ENCODE results near the gene PKD2L2. TPM values are rescaled to one million over a fixed set of nuclear protein-coding genes. Genes with fewer than 3 reads are reported as not detected.

The PKD2L2 gene
- total and polyA plus RNA-seq, 10 of the 15 experiments (the other 5 are each of a cell fraction or from before 2014, with no cell fraction given), result 0.11 to 0.86 (median 0.26) TPM; not detected in 4

- Histone ChIP-seq H3K9ac (ENCODE audit: control insufficient read depth, insufficient read depth, low read length) (no peak overlapping the region), H4K20me1 (ENCODE audit: control insufficient read depth, insufficient read depth) (no peaks in the 10 kb centered on the region), H3K4me2 (ENCODE audit: control insufficient read depth, insufficient read depth) (no peak overlapping the region), H3K27ac (ENCODE audit: control insufficient read depth, insufficient read depth) (no peak overlapping the region), H3K4me3 (no peak overlapping the region), H3K4me1 (ENCODE audit: control insufficient read depth, insufficient read depth, low read length) (peaks cover 20% of the 10 kb centered on the region), H3K79me2 (ENCODE audit: control insufficient read depth, insufficient read depth, low read length) (no peaks in the 10 kb centered on the region; the same call in 1 of the 2 replicates), H3K9me3 (replicated peaks; ENCODE audit: control insufficient read depth, insufficient read depth, low read length) (no peaks in the 10 kb centered on the region), H2AFZ (ENCODE audit: control insufficient read depth, low read depth, low read length) (no peak overlapping the region), H3K27me3 (replicated peaks in 1 of 2; ENCODE audit: control insufficient read depth in 2 of 2, insufficient read depth in 2 of 2, low read length in 1 of 2) (no peaks in the 10 kb centered on the region; a peak in 1 of 4 replicates), H3K36me3 (ENCODE audit: control insufficient read depth in 2 of 2, insufficient read depth in 2 of 2, low read length in 1 of 2) (peaks cover 11 to 33% of the 10 kb centered on the region in 2 experiments)
- ChIA-PET POLR2A (no interaction called here), SMC1A (ENCODE audit: uncharacterized antibody, unreplicated experiment) (interaction anchor here (0.9 to 1.6 kb wide), 4 partner anchors 15 to 160 kb away, joined by 3 to 6 read pairs (median 4); no protein-coding TSS in a partner anchor), RAD21 (ENCODE audit: unreplicated experiment) (no interaction called here), CTCF (no interaction called here)
- BruUV-seq (replicated peaks), result TSS peak; percentile 42
- in situ Hi-C loops (cut with MboI) (no loop called here), intact Hi-C loops (cut with micrococcal nuclease; ENCODE audit: unreplicated experiment) (loop anchor here (10.0 kb wide), 1 partner anchor 164 kb away; no protein-coding TSS in a partner anchor)
- ATAC-seq (peak; percentile 51), DNase-seq (ENCODE audit: low read depth, low spot score) (no peak), FAIRE-seq (no peak)
- TF ChIP-seq BCL11A (IDR thresholded peaks at IDR 0.05; ENCODE audit: low read depth, low read length) (0 out of 2 replicates have a peak, but pooled peaks have one; percentile 17), EP300 (IDR thresholded peaks at IDR 0.05; ENCODE audit: borderline replicate concordance in 1 of 2, control insufficient read depth in 1 of 2, low read depth in 2 of 2, low read length in 2 of 2) (0 out of 4 replicates have a peak, but pooled peaks of 1 of the 2 experiments have one; percentile 13), IKZF2 (IDR thresholded peaks at IDR 0.05) (0 out of 4 replicates have a peak, but pooled peaks of 1 of the 2 experiments have one; percentile 8), JUNB (IDR thresholded peaks at IDR 0.05) (peak; percentile 76), RAD51 (IDR thresholded peaks at IDR 0.05) (no peak), MTA2 (IDR thresholded peaks at IDR 0.05; ENCODE audit: low read depth) (0 out of 2 replicates have a peak, but pooled peaks have one; percentile 27), HSF1 (IDR thresholded peaks at IDR 0.05; ENCODE audit: low read depth, low read length) (no peak), ZNF24 (IDR thresholded peaks at IDR 0.05) (0 out of 2 replicates have a peak, but pooled peaks have one; percentile 57), NFIC (IDR thresholded peaks at IDR 0.05; ENCODE audit: low read depth, low read length) (peak; percentile 46; the same call in 1 of the 2 replicates), ZNF384 (IDR thresholded peaks at IDR 0.05; ENCODE audit: borderline replicate concordance, low read depth, low read length) (peak; percentile 44; the same call in 1 of the 2 replicates)
- TF ChIP-seq, protein P1, sequence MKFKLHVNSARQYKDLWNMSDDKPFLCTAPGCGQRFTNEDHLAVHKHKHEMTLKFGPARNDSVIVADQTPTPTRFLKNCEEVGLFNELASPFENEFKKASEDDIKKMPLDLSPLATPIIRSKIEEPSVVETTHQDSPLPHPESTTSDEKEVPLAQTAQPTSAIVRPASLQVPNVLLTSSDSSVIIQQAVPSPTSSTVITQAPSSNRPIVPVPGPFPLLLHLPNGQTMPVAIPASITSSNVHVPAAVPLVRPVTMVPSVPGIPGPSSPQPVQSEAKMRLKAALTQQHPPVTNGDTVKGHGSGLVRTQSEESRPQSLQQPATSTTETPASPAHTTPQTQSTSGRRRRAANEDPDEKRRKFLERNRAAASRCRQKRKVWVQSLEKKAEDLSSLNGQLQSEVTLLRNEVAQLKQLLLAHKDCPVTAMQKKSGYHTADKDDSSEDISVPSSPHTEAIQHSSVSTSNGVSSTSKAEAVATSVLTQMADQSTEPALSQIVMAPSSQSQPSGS (IDR thresholded peaks at IDR 0.05; ENCODE audit: low read length), result no peak
- WGBS (ENCODE audit: insufficient coverage, insufficient replicate concordance, low lambda C conversion rate, missing lambda C conversion rate), result 0% methylated on average over 1 of the region's 1 CpG
These were observed 49.5 kb downstream of the PKD2L2 start for GRCh38 chr5:137938751-137939143.
